CD14-positive monocyte (primary cell): ENCODE measurements around the gene MPRIP. TPM values are rescaled to one million over a fixed set of nuclear protein-coding genes. Genes with fewer than 3 reads are reported as not detected.
"Not testable (repeated sequence)": the region's sequence is repeated elsewhere in the genome, so short reads cannot be mapped to it uniquely, and the experiment has no call there.

Experiments
- DNase-seq, 3 donors: peaks; one replicate each; pipeline ENCODE4 v3.0.0-alpha.2; 2011 to 2022
- H2AFZ ChIP-seq: 2 replicates; pipeline ENCODE4 v1.6.0; 2012; ENCODE audit warnings: mild to moderate bottlenecking, low read depth, low read length, inconsistent platforms; ENCODE audit not compliant: insufficient read depth, poor library complexity, severe bottlenecking
- H3K27ac ChIP-seq, 2 donors: 1 replicate in 1 of 2; 2 replicates in 1 of 2; pipeline ENCODE4 v1.5.1; 2012 to 2013; ENCODE audit warnings: low read length in 2 of 2, control low read depth in 1 of 2, inconsistent platforms in 1 of 2, low read depth in 1 of 2, mild to moderate bottlenecking in 1 of 2
- H3K27me3 ChIP-seq, 2 donors: one replicate each; pipeline versions ENCODE4 v1.6.0 to v1.6.1; 2011 to 2013; ENCODE audit warnings: low read length in 2 of 2; ENCODE audit not compliant: control insufficient read depth in 2 of 2, insufficient read depth in 2 of 2
- H3K36me3 ChIP-seq, 2 donors: replicated peaks in 1 of 2; 1 replicate in 1 of 2; 2 replicates in 1 of 2; pipeline versions ENCODE4 v1.5.1 to v1.6.1; 2012 to 2013; ENCODE audit warnings: low read length in 2 of 2, control low read depth in 1 of 2, inconsistent platforms in 1 of 2, mild to moderate bottlenecking in 1 of 2; ENCODE audit not compliant: insufficient read depth in 2 of 2, control insufficient read depth in 1 of 2
- H3K4me1 ChIP-seq, 2 donors: 1 replicate in 1 of 2; 2 replicates in 1 of 2; pipeline versions ENCODE4 v1.5.1 to v1.6.1; 2012 to 2013; ENCODE audit warnings: low read length in 2 of 2, control low read depth in 1 of 2, inconsistent platforms in 1 of 2, mild to moderate bottlenecking in 1 of 2, moderate library complexity in 1 of 2; ENCODE audit not compliant: insufficient read depth in 2 of 2, control insufficient read depth in 1 of 2
- H3K4me2 ChIP-seq: replicated peaks from 2 replicates; pipeline ENCODE3; 2012; ENCODE audit warnings: low read length, moderate library complexity, mild to moderate bottlenecking; ENCODE audit not compliant: poor library complexity, severe bottlenecking; ENCODE audit errors: extremely low read depth
- H3K4me3 ChIP-seq, 3 experiments: fragments of 200-600 bp in 1 of 3; sonication (generic) in 1 of 3; replicated peaks in 1 of 3; 1 replicate in 2 of 3; 2 replicates in 1 of 3; pipeline ENCODE4 v1.5.1; 2011 to 2013; ENCODE audit warnings: low read length in 3 of 3, mild to moderate bottlenecking in 3 of 3, control low read depth in 2 of 3, low read depth in 2 of 3, inconsistent platforms in 1 of 3, moderate library complexity in 1 of 3
- H3K79me2 ChIP-seq: 2 replicates; pipeline ENCODE4 v1.6.0; 2012; ENCODE audit warnings: mild to moderate bottlenecking, control low read depth, inconsistent platforms, low read length, moderate library complexity; ENCODE audit not compliant: insufficient read depth
- H3K9ac ChIP-seq: 2 replicates; pipeline ENCODE4 v1.6.0; 2017; ENCODE audit warnings: low read length, mild to moderate bottlenecking; ENCODE audit not compliant: insufficient read depth, poor library complexity, severe bottlenecking
- H3K9me3 ChIP-seq, 2 donors: replicated peaks in 1 of 2; 1 replicate in 1 of 2; 2 replicates in 1 of 2; pipeline versions ENCODE4 v1.5.1 to v1.6.1; 2012 to 2013; ENCODE audit warnings: low read length in 2 of 2, control low read depth in 1 of 2; ENCODE audit not compliant: control insufficient read depth in 1 of 2, insufficient read depth in 1 of 2
- H4K20me1 ChIP-seq: 2 replicates; pipeline ENCODE4 v1.6.0; 2012; ENCODE audit warnings: mild to moderate bottlenecking, low read length, control low read depth, moderate library complexity; ENCODE audit not compliant: insufficient read depth
- H3K27ac Mint-ChIP-seq, 7 donors: one replicate each; pipeline ENCODE4 v1.8.0; 2020; ENCODE audit warnings: mild to moderate bottlenecking in 7 of 7, mixed read lengths in 7 of 7, moderate library complexity in 6 of 7, inconsistent platforms in 2 of 7
- H3K27me3 Mint-ChIP-seq, 3 donors: one replicate each; pipeline ENCODE4 v1.8.0; 2021 to 2022; ENCODE audit warnings: low read depth in 3 of 3, mild to moderate bottlenecking in 3 of 3, mixed read lengths in 3 of 3, moderate library complexity in 3 of 3, inconsistent platforms in 1 of 3
- H3K36me3 Mint-ChIP-seq, 2 donors: one replicate each; pipeline ENCODE4 v1.8.0; 2020; ENCODE audit warnings: mixed read lengths in 2 of 2, inconsistent platforms in 1 of 2, mild to moderate bottlenecking in 1 of 2
- H3K4me1 Mint-ChIP-seq: one replicate; pipeline ENCODE4 v1.8.0; 2020; ENCODE audit warnings: mild to moderate bottlenecking, mixed read lengths
- H3K4me3 Mint-ChIP-seq, 2 donors: one replicate each; pipeline ENCODE4 v1.8.0; 2020; ENCODE audit warnings: mild to moderate bottlenecking in 2 of 2, mixed read lengths in 2 of 2, moderate library complexity in 1 of 2
- H3K9me3 Mint-ChIP-seq, 7 donors: one replicate each; pipeline ENCODE4 v1.8.0; 2020 to 2022; ENCODE audit warnings: mixed read lengths in 7 of 7, mild to moderate bottlenecking in 6 of 7, moderate library complexity in 6 of 7, inconsistent platforms in 2 of 7
- WGBS: methylation state at CpG from one replicate; pipeline ENCODE4 v1.1.5; 2013; ENCODE audit warnings: missing lambda C conversion rate; ENCODE audit not compliant: insufficient coverage; 5-methylcytosine and 5-hydroxymethylcytosine counted together
- intact Hi-C, 2 donors: fragments of 100-400 bp; cut with micrococcal nuclease; formaldehyde crosslinking; loops; one replicate each; pipeline versions ENCODE4 v1.15.0 to v1.15.1; 2023
- polyA plus RNA-seq, 3 donors: library from polyadenylated mRNA; depleted of rRNA in 1 of 3; unstranded in 2 of 3; stranded (reverse) in 1 of 3; fragments of 300-500 nt in 2 of 3; fragments of >200 nt in 1 of 3; fragmentation: Illumina TruSeq in 2 of 3; gene quantifications; 1 replicate in 2 of 3; 2 replicates in 1 of 3; pipeline ENCODE4 v1.2.3, GENCODE V29; 2012 to 2021
- TF ChIP-seq, protein P1 (sequence below): fragments of 200-600 bp; IDR thresholded peaks from one replicate; pipeline ENCODE4 v1.8.0; 2022; ENCODE audit warnings: antibody characterized with exemption, mild to moderate bottlenecking

Gene MPRIP
- polyA plus RNA-seq, 3 donors: 2.0 to 48.7 (median 2.5) TPM

DNA sequence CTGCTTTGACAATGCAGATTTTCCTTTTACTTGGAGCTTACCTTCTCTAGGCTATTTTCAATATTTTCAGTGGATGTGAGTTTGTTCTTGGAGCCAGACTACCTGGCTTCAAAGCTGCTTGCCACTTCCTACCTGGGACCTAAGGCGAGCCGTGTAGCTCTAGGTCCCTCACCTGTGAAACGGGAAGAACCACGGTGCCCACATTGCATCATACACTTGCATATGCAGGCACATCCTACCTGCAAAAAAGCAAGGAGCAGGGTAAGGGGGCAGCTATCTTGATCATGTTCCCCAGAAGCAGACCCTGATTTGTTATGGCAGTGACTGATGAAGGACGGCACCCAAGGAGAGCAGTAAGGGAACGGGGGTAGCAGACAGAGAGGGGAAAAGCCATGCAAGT, 27.0 kb upstream of the MPRIP start:
- TF ChIP-seq, protein P1, sequence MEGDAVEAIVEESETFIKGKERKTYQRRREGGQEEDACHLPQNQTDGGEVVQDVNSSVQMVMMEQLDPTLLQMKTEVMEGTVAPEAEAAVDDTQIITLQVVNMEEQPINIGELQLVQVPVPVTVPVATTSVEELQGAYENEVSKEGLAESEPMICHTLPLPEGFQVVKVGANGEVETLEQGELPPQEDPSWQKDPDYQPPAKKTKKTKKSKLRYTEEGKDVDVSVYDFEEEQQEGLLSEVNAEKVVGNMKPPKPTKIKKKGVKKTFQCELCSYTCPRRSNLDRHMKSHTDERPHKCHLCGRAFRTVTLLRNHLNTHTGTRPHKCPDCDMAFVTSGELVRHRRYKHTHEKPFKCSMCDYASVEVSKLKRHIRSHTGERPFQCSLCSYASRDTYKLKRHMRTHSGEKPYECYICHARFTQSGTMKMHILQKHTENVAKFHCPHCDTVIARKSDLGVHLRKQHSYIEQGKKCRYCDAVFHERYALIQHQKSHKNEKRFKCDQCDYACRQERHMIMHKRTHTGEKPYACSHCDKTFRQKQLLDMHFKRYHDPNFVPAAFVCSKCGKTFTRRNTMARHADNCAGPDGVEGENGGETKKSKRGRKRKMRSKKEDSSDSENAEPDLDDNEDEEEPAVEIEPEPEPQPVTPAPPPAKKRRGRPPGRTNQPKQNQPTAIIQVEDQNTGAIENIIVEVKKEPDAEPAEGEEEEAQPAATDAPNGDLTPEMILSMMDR: no peak
- Histone ChIP-seq H3K79me2 (no peaks in the 10 kb centered on the region), H2AFZ (no peak overlapping the region), H3K36me3 (no peaks in the 10 kb centered on the region), H3K27me3 (peaks cover 0 to 26% of the 10 kb centered on the region in 2 donors), H4K20me1 (no peaks in the 10 kb centered on the region), H3K9me3 (no peaks in the 10 kb centered on the region), H3K27ac (no peak overlapping the region), H3K9ac (no peak overlapping the region), H3K4me3 (no peak overlapping the region), H3K4me2 (no peak overlapping the region), H3K4me1 (peaks cover 19% of the 10 kb centered on the region in 2 donors)
- Mint-ChIP-seq H3K27me3 (peaks cover 20 to 59% (median 55%) of the 10 kb centered on the region in 3 donors), H3K27ac (no peak overlapping the region), H3K4me1 (peaks cover 23% of the 10 kb centered on the region), H3K9me3 (peaks cover 0 to 5% (median 0%) of the 10 kb centered on the region in 7 donors), H3K36me3 (no peaks in the 10 kb centered on the region), H3K4me3 (peak overlapping the region in 1 of 2 donors; percentile 56)
- 94% methylated on average over 3 of the region's 6 CpGs for WGBS
- intact Hi-C loops: no loop called here
- DNase-seq: no peak

DNA sequence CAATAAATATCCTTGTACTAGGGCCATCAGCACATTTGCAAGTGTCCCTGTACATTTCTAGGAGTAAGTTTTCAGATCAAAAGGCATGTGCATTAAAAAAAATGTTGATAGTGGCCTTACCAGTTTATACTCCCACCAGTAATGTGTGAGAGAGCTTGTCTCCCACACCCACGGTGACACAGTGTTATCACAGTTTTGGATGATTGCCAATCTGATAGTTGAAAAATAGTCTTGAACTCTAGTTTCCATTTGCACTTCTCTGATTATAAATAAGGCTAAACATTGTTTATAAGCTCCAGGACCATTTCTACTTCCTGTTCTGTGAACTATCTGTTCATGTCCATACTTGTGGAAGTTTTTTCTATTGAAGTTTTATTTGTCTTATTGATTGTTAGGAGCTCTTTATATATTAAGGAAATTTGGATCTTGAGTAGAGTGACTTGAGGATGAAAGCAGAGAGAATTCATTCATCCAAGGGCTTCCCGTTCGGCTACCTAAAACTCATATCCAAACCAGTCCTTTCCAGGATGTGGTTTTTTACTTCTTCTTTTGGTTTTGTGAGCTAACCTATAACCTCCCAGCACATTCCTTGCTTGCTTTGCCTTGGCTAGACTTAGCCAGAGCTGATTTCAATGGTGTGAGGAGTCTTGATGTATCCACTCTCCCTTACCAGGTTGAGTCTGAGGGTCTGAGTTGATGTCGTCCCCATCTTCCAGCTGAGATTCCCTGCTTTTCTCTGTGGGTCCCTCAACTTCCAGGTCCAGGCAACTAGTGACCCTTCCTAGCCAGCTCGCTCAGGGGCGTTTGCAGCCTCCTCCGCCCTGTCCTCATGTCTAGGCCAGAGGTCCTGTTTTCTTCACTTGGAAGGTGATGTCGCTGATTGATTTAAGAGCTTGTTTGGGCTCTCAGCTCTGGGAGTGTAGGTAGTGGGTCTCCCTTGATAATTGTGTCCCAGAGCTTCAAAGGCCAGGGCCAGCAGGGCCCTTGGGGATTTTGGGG, 25.8 kb upstream of the MPRIP start:
- Histone ChIP-seq H3K4me1 (peaks cover 15 to 19% of the 10 kb centered on the region in 2 donors), H3K27me3 (peaks cover 0 to 26% of the 10 kb centered on the region in 2 donors)
- H3K9ac ChIP-seq, H3K36me3 ChIP-seq, H2AFZ ChIP-seq, H3K27ac ChIP-seq, H4K20me1 ChIP-seq, H3K4me3 ChIP-seq, H3K9me3 ChIP-seq, H3K79me2 ChIP-seq, intact Hi-C loops, H3K4me2 ChIP-seq, H3K9me3 Mint-ChIP-seq, H3K36me3 Mint-ChIP-seq, H3K4me3 Mint-ChIP-seq: not testable (repeated sequence)
- H3K4me1 Mint-ChIP-seq: peaks cover 21% of the 10 kb centered on the region
- H3K27me3 Mint-ChIP-seq: peaks cover 20 to 60% (median 58%) of the 10 kb centered on the region in 3 donors
- WGBS: 100% methylated on average over 1 of the region's 8 CpGs
- DNase-seq: peak; percentile 32 to 46 (median 36)
- H3K27ac Mint-ChIP-seq: peak overlapping the region in 3 of 7 donors; percentile 32 to 54 (median 41)
